Kidney (tissue), 14 donors: ENCODE results near the gene HOXA2. TPM values are rescaled to one million over a fixed set of nuclear protein-coding genes. Genes with fewer than 3 reads are reported as not detected.

ENCODE experiments used
- DNase-seq, 5 donors: peaks; one replicate each; pipeline ENCODE4 v3.0.0-alpha.2; 2013 to 2020
- FAIRE-seq: peaks from 2 replicates; lab custom pipeline; 2012; peaks lifted over from hg19 to GRCh38; lab: Jason Lieb, UNC
- H3K27ac ChIP-seq, 2 donors: one replicate each; pipeline ENCODE4 v1.7.0; 2013; ENCODE audit warnings: low read depth in 2 of 2, low read length in 2 of 2, inconsistent platforms in 1 of 2
- H3K27me3 ChIP-seq: one replicate; pipeline ENCODE4 v1.7.1; 2013; ENCODE audit warnings: low read length, inconsistent platforms; ENCODE audit not compliant: control insufficient read depth, insufficient read depth
- H3K36me3 ChIP-seq, 3 donors: one replicate each; pipeline versions ENCODE4 v1.7.0 to v1.7.1; 2013; ENCODE audit warnings: low read length in 3 of 3, control low read depth in 1 of 3, inconsistent platforms in 1 of 3; ENCODE audit not compliant: insufficient read depth in 3 of 3, control insufficient read depth in 2 of 3
- H3K4me1 ChIP-seq, 3 donors: one replicate each; pipeline versions ENCODE4 v1.7.0 to v1.7.1; 2013; ENCODE audit warnings: low read length in 3 of 3, inconsistent platforms in 1 of 3, low read depth in 1 of 3; ENCODE audit not compliant: control insufficient read depth in 2 of 3, insufficient read depth in 2 of 3
- H3K4me3 ChIP-seq, 3 donors: one replicate each; pipeline versions ENCODE4 v1.7.0 to v1.8.1; 2013; ENCODE audit warnings: low read length in 3 of 3, control low read depth in 1 of 3, inconsistent platforms in 1 of 3
- H3K9ac ChIP-seq, 3 donors: one replicate each; pipeline versions ENCODE4 v1.7.0 to v1.7.1; 2013; ENCODE audit warnings: low read length in 3 of 3, control low read depth in 1 of 3, inconsistent platforms in 1 of 3
- H3K9me3 ChIP-seq, 3 donors: one replicate each; pipeline versions ENCODE4 v1.7.0 to v1.7.1; 2013; ENCODE audit warnings: low read length in 3 of 3, control low read depth in 1 of 3, inconsistent platforms in 1 of 3; ENCODE audit not compliant: control insufficient read depth in 2 of 3, insufficient read depth in 1 of 3
- CTCF ChIP-seq: IDR thresholded peaks from 3 replicates; pipeline ENCODE4 v1.5.1; 2012; ENCODE audit warnings: mild to moderate bottlenecking, moderate library complexity, borderline replicate concordance; ENCODE audit not compliant: insufficient read depth; ENCODE audit errors: extremely low read depth
- intact Hi-C: fragments of 100-400 bp; cut with DNase I; formaldehyde crosslinking; loops from one replicate; pipeline ENCODE4 v1.11.1; 2022
- polyA plus RNA-seq: library from polyadenylated mRNA; stranded (reverse); fragments of 350-450 nt; fragmentation: Illumina TruSeq; extraction: RNeasy Lipid Tissue Mini Kit (QIAGEN cat#74804); gene quantifications from one replicate; pipeline ENCODE4 v1.2.3, GENCODE V29; 2014; ENCODE audit warnings: low read depth, low replicate concordance; ENCODE audit not compliant: insufficient read depth
- total RNA-seq: library from RNA; stranded (reverse); fragmentation: NEBNext Ultra II Directional; extraction: Animal tissue kit (Norgen Biotek cat#: 25700); gene quantifications from one replicate; pipeline ENCODE4 v1.2.1, GENCODE V29; 2021
- donor health status: control.
- donor health status: control.
- donor health status: control.
- donor health status: control.
- donor health status: control.
- donor health status: DM: yes; HTN: yes; CAD: no.
- donor health status: Normal renal cell carcinoma (clear cell type).

HOXA2 gene
- total and polyA plus RNA-seq, 2 donors from 2014 or later: 1.3 to 2.9 TPM

GRCh38 chr7:27130540-27131389 is 28.3 kb upstream of the HOXA2 start, which contains the start of gene HOXA4:
TSS of gene HOXA4 (minus strand) at chr7:27130757. CDS start at chr7:27130733, 24 bp downstream.
- H3K9me3 ChIP-seq: no peaks in the 10 kb centered on the region
- no peak for TF ChIP-seq CTCF
- H3K4me1 ChIP-seq: peaks cover 19 to 38% (median 37%) of the 10 kb centered on the region in 3 donors
- H3K27me3 ChIP-seq: no peaks in the 10 kb centered on the region
- FAIRE-seq: no peak
- peak within 1 kb of the TSS; percentile 31 to 92 (median 78) for H3K9ac ChIP-seq
- peak within 1 kb of the TSS; percentile 92 to 97 for H3K27ac ChIP-seq
- peak within 1 kb of the TSS; percentile 62 to 82 (median 73) for H3K4me3 ChIP-seq
- intact Hi-C loops: no loop called here
- H3K36me3 ChIP-seq: peaks cover 0 to 2% (median 0%) of the 10 kb centered on the region in 3 donors
- DNase-seq: peak; percentile 95 to 98 (median 96)

- intact Hi-C loops: no loop called here
- peak; percentile 33 for TF ChIP-seq CTCF
- Histone ChIP-seq H3K4me1 (peaks cover 23 to 45% (median 41%) of the 10 kb centered on the region in 3 donors), H3K36me3 (peaks cover 0 to 2% (median 0%) of the 10 kb centered on the region in 3 donors), H3K9ac (peak overlapping the region; percentile 23 to 68 (median 30)), H3K27ac (peak overlapping the region; percentile 73 to 89), H3K4me3 (peak overlapping the region; percentile 44 to 73 (median 62)), H3K9me3 (no peaks in the 10 kb centered on the region), H3K27me3 (no peaks in the 10 kb centered on the region)
- FAIRE-seq (no peak), DNase-seq (peak; percentile 78 to 95 (median 90))
Observed at GRCh38 chr7:27129729-27130539, 27.5 kb upstream of the HOXA2 start.

- H3K27me3 ChIP-seq: no peaks in the 10 kb centered on the region
- intact Hi-C loops: no loop called here
- peaks cover 27 to 45% (median 42%) of the 10 kb centered on the region in 3 donors for H3K4me1 ChIP-seq
- H3K36me3 ChIP-seq: peaks cover 0 to 2% (median 0%) of the 10 kb centered on the region in 3 donors
- H3K9ac ChIP-seq: peak overlapping the region; percentile 23 to 68 (median 30)
- peak overlapping the region; percentile 73 to 79 for H3K27ac ChIP-seq
- TF ChIP-seq CTCF: no peak
- H3K4me3 ChIP-seq: peak overlapping the region; percentile 44 to 59 (median 51)
- no peaks in the 10 kb centered on the region for H3K9me3 ChIP-seq
- no peak for FAIRE-seq
- DNase-seq: peak in 3 of 5 donors; percentile 58 to 78 (median 76)
Observed at GRCh38 chr7:27128776-27129728, 26.6 kb upstream of the HOXA2 start.
